Measurements from ENCODE around the gene CXCL14. TPM values are rescaled to one million over a fixed set of nuclear protein-coding genes. Genes with fewer than 3 reads are reported as not detected.

The CXCL14 gene
- total RNA-seq, 1 experiment from 2014 or later = not detected

GRCh38 chr5:135593141-135593540 lies 14.3 kb upstream of the CXCL14 start:
- TF ChIP-seq CTCF (IDR thresholded peaks at IDR 0.05; ENCODE audit: unreplicated experiment) = no peak
- peaks cover 61% of the 10 kb centered on the region for H3K27me3 Mint-ChIP-seq (ENCODE audit: unreplicated experiment)
- no peaks in the 10 kb centered on the region for H3K36me3 Mint-ChIP-seq (ENCODE audit: insufficient read depth, unreplicated experiment)
- no TSS peak for BruUV-seq (replicated peaks)
- H3K27ac Mint-ChIP-seq (ENCODE audit: unreplicated experiment) = no peak overlapping the region
- H3K4me3 Mint-ChIP-seq (ENCODE audit: low read depth, unreplicated experiment) = no peak overlapping the region
- H3K9me3 Mint-ChIP-seq (ENCODE audit: low read depth, unreplicated experiment) = no peaks in the 10 kb centered on the region
- intact Hi-C loops (cut with micrococcal nuclease; ENCODE audit: unreplicated experiment) = no loop called here
- DNase-seq = no peak
- no peaks in the 10 kb centered on the region for H3K4me1 Mint-ChIP-seq (ENCODE audit: low read depth, unreplicated experiment)
- CTCF ChIA-PET = no interaction called here

- no peak for TF ChIP-seq CTCF (IDR thresholded peaks at IDR 0.05; ENCODE audit: unreplicated experiment)
- Mint-ChIP-seq H3K36me3 (ENCODE audit: insufficient read depth, unreplicated experiment) (no peaks in the 10 kb centered on the region), H3K9me3 (ENCODE audit: low read depth, unreplicated experiment) (no peaks in the 10 kb centered on the region), H3K27me3 (ENCODE audit: unreplicated experiment) (peaks cover 54% of the 10 kb centered on the region), H3K4me3 (ENCODE audit: low read depth, unreplicated experiment) (no peak overlapping the region), H3K4me1 (ENCODE audit: low read depth, unreplicated experiment) (no peaks in the 10 kb centered on the region), H3K27ac (ENCODE audit: unreplicated experiment) (no peak overlapping the region)
- DNase-seq = no peak
- BruUV-seq (replicated peaks) = no TSS peak
- intact Hi-C loops (cut with micrococcal nuclease; ENCODE audit: unreplicated experiment) = no loop called here
- CTCF ChIA-PET = no interaction called here
Observed at GRCh38 chr5:135592312-135593045, 13.7 kb upstream of the CXCL14 start.

GRCh38 chr5:135591277-135591676 lies 12.5 kb upstream of the CXCL14 start:
- Mint-ChIP-seq H3K4me3 (ENCODE audit: low read depth, unreplicated experiment) (no peak overlapping the region), H3K36me3 (ENCODE audit: insufficient read depth, unreplicated experiment) (no peaks in the 10 kb centered on the region), H3K4me1 (ENCODE audit: low read depth, unreplicated experiment) (no peaks in the 10 kb centered on the region), H3K27me3 (ENCODE audit: unreplicated experiment) (peaks cover 42% of the 10 kb centered on the region), H3K27ac (ENCODE audit: unreplicated experiment) (no peak overlapping the region), H3K9me3 (ENCODE audit: low read depth, unreplicated experiment) (no peaks in the 10 kb centered on the region)
- BruUV-seq (replicated peaks) = no TSS peak
- no peak for TF ChIP-seq CTCF (IDR thresholded peaks at IDR 0.05; ENCODE audit: unreplicated experiment)
- CTCF ChIA-PET = no interaction called here
- DNase-seq = no peak
- intact Hi-C loops (cut with micrococcal nuclease; ENCODE audit: unreplicated experiment) = no loop called here

GRCh38 chr5:135589152-135589551 lies 10.4 kb upstream of the CXCL14 start:
- Mint-ChIP-seq H3K4me3 (ENCODE audit: low read depth, unreplicated experiment) (no peak overlapping the region), H3K36me3 (ENCODE audit: insufficient read depth, unreplicated experiment) (no peaks in the 10 kb centered on the region), H3K4me1 (ENCODE audit: low read depth, unreplicated experiment) (no peaks in the 10 kb centered on the region), H3K27me3 (ENCODE audit: unreplicated experiment) (peaks cover 38% of the 10 kb centered on the region), H3K27ac (ENCODE audit: unreplicated experiment) (no peak overlapping the region), H3K9me3 (ENCODE audit: low read depth, unreplicated experiment) (no peaks in the 10 kb centered on the region)
- DNase-seq = no peak
- CTCF ChIA-PET = no interaction called here
- no TSS peak for BruUV-seq (replicated peaks)
- intact Hi-C loops (cut with micrococcal nuclease; ENCODE audit: unreplicated experiment) = no loop called here
- TF ChIP-seq CTCF (IDR thresholded peaks at IDR 0.05; ENCODE audit: unreplicated experiment) = no peak
